RCC 7860 (cell line): ENCODE measurements around the gene SNTB2.

Source experiments
- DNase-seq: peaks from one replicate; pipeline ENCODE4 v3.0.0-alpha.2; 2015; ENCODE audit warnings: low spot score
- FAIRE-seq: peaks from 2 replicates; lab custom pipeline; 2012; peaks lifted over from hg19 to GRCh38; lab: Jason Lieb, UNC

The SNTB2 gene

GRCh38 chr16:69330286-69331109, 143.5 kb downstream of the SNTB2 start, which contains the start of gene PDF:
Gene PDF, minus strand, starts transcription at chr16:69330588. Its CDS starts 18 bp downstream, at chr16:69330570.
- DNase-seq (peak; percentile 84), FAIRE-seq (no peak)

- DNase-seq, result no peak
- no peak for FAIRE-seq
Measured at GRCh38 chr16:69334696-69335095, 147.7 kb downstream of the SNTB2 start.

GRCh38 chr16:69338557-69339288, 151.8 kb downstream of the SNTB2 start:
- FAIRE-seq (no peak), DNase-seq (no peak)

GRCh38 chr16:69339289-69340094, 152.5 kb downstream of the SNTB2 start, which contains the start of the genes COG8 and NIP7:
Gene COG8, minus strand, starts transcription at chr16:69339564. Its CDS starts 12 bp downstream, at chr16:69339552.
Gene NIP7, plus strand, starts transcription at chr16:69339772. Its CDS starts 58 bp downstream, at chr16:69339830.
- DNase-seq (peak; percentile 96), FAIRE-seq (peak; percentile 86)

GRCh38 chr16:69340095-69340644, 153.2 kb downstream of the SNTB2 start:
- FAIRE-seq, result no peak

GRCh38 chr16:69344171-69344570, 157.2 kb downstream of the SNTB2 start:
- DNase-seq (no peak), FAIRE-seq (no peak)

More at GRCh38 chr16:69340095-69340644, 153.2 kb downstream of the SNTB2 start:
- DNase-seq, result no peak

- FAIRE-seq (no peak), DNase-seq (no peak)
Measured at GRCh38 chr16:69345923-69346322, 159.0 kb downstream of the SNTB2 start.

GRCh38 chr16:69346683-69347082, 159.7 kb downstream of the SNTB2 start:
- DNase-seq (no peak), FAIRE-seq (no peak)

GRCh38 chr16:69348222-69348621, 161.3 kb downstream of the SNTB2 start:
- FAIRE-seq (no peak), DNase-seq (no peak)

GRCh38 chr16:69349536-69349935, 162.6 kb downstream of the SNTB2 start:
- DNase-seq (no peak), FAIRE-seq (no peak)

GRCh38 chr16:69350536-69351133, 163.7 kb downstream of the SNTB2 start:
- DNase-seq, result no peak
- FAIRE-seq, result no peak

- DNase-seq (no peak), FAIRE-seq (no peak)
Measured at GRCh38 chr16:69351309-69352027, 164.5 kb downstream of the SNTB2 start, which contains the start of gene TMED6. Gene TMED6, minus strand, starts transcription at chr16:69351786. Its CDS starts 33 bp downstream, at chr16:69351753.
